ENCODE measurements around the gene RAI1.

The RAI1 gene

DNA sequence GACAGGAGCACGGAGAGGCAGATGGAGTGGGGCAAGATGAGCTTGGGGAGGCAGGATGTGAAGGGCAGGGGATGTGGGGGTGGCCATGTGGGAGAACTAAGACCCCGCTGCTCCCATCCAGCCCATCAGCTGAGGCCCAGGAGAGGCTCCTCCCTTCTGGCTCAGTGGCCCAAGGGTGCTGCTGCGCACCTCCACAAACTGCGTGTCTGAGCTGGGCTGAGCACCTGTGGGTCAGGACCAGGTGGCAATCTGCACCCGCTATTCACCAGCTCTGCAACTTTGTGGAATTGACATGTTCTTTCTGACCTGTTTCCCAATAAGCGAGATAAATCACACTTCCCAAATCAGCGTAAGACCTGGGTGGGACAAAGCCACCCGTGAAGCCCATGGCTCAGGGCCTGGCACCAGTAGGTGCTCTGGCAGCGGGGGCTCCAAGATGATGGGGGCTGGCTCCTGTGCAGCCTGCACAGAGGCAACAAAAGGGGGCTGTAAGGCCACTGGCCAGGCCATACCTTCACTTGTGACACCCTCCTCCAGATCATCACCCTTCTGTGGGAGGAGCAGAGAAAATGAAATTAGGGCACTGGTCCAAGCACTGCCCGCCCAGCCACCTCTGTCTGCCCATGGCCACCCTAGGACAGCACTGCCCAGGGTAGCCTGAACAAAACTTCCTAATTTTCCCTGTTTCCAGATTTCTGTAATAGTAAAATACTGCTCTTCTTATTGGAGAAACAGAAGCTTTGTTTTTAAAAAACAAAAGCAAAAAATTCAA, 167.2 kb downstream of the RAI1 start:
- H3K27me3 Mint-ChIP-seq (ENCODE audit: low read depth), result no peaks in the 10 kb centered on the region
- no peaks in the 10 kb centered on the region for H3K9me3 Mint-ChIP-seq
- no peak overlapping the region for H3K4me3 Mint-ChIP-seq
- H3K4me1 Mint-ChIP-seq, result peaks cover 26% of the 10 kb centered on the region
- no peaks in the 10 kb centered on the region for H3K36me3 Mint-ChIP-seq (ENCODE audit: low read depth)
- H3K27ac Mint-ChIP-seq, result no peak overlapping the region
- TF ChIP-seq, protein P1, sequence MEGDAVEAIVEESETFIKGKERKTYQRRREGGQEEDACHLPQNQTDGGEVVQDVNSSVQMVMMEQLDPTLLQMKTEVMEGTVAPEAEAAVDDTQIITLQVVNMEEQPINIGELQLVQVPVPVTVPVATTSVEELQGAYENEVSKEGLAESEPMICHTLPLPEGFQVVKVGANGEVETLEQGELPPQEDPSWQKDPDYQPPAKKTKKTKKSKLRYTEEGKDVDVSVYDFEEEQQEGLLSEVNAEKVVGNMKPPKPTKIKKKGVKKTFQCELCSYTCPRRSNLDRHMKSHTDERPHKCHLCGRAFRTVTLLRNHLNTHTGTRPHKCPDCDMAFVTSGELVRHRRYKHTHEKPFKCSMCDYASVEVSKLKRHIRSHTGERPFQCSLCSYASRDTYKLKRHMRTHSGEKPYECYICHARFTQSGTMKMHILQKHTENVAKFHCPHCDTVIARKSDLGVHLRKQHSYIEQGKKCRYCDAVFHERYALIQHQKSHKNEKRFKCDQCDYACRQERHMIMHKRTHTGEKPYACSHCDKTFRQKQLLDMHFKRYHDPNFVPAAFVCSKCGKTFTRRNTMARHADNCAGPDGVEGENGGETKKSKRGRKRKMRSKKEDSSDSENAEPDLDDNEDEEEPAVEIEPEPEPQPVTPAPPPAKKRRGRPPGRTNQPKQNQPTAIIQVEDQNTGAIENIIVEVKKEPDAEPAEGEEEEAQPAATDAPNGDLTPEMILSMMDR (IDR thresholded peaks at IDR 0.05; ENCODE audit: unreplicated experiment in 3 of 3), result no peak

GRCh38 chr17:17849147-17849820, 168.0 kb downstream of the RAI1 start:
- Mint-ChIP-seq H3K9me3 (no peaks in the 10 kb centered on the region), H3K27me3 (ENCODE audit: low read depth) (no peaks in the 10 kb centered on the region), H3K4me1 (peaks cover 26% of the 10 kb centered on the region), H3K4me3 (no peak overlapping the region), H3K27ac (no peak overlapping the region), H3K36me3 (ENCODE audit: low read depth) (no peaks in the 10 kb centered on the region)
- TF ChIP-seq, protein P1 (IDR thresholded peaks at IDR 0.05; ENCODE audit: unreplicated experiment in 3 of 3), result no peak

- H3K27ac Mint-ChIP-seq, result no peak overlapping the region
These were observed 168.7 kb downstream of the RAI1 start for GRCh38 chr17:17849845-17850373.

GRCh38 chr17:17851103-17852002, 170.1 kb downstream of the RAI1 start:
- H3K9me3 Mint-ChIP-seq, result no peaks in the 10 kb centered on the region
- peaks cover 44% of the 10 kb centered on the region for H3K4me1 Mint-ChIP-seq
- H3K27me3 Mint-ChIP-seq (ENCODE audit: low read depth), result no peaks in the 10 kb centered on the region
- no peaks in the 10 kb centered on the region for H3K36me3 Mint-ChIP-seq (ENCODE audit: low read depth)
- no peak overlapping the region for H3K4me3 Mint-ChIP-seq
- peak overlapping the region; percentile 32 to 84 (median 41) for H3K27ac Mint-ChIP-seq
- TF ChIP-seq, protein P1 (IDR thresholded peaks at IDR 0.05; ENCODE audit: unreplicated experiment in 3 of 3), result no peak

More at GRCh38 chr17:17849845-17850373, 168.7 kb downstream of the RAI1 start:
- no peak overlapping the region for H3K4me3 Mint-ChIP-seq
- H3K4me1 Mint-ChIP-seq, result peaks cover 31% of the 10 kb centered on the region
- TF ChIP-seq, protein P1 (IDR thresholded peaks at IDR 0.05; ENCODE audit: unreplicated experiment in 3 of 3), result peak in 1 of 3 experiments; percentile 28
- no peaks in the 10 kb centered on the region for H3K27me3 Mint-ChIP-seq (ENCODE audit: low read depth)
- no peaks in the 10 kb centered on the region for H3K36me3 Mint-ChIP-seq (ENCODE audit: low read depth)
- H3K9me3 Mint-ChIP-seq, result no peaks in the 10 kb centered on the region

DNA sequence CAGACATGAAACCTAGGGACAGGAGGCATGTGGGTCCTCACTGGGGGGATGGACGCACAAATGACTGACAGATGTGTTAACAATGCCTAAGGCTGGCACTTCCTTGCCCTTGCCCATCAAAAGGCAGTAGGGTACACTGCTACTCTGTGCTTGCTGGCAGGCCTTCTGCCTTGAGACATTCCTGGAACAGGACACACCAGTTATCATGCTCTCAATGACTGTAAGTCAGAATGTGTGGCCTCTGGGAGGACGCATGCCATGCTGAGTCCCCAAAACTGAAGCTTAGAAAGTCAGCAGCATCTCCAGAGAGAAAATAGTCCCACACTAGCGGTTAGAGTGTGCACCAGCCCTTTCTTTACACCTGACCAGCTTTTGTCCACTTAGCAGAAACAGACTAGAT, 171.7 kb downstream of the RAI1 start:
- TF ChIP-seq, protein P1 (IDR thresholded peaks at IDR 0.05; ENCODE audit: unreplicated experiment in 3 of 3), result no peak
- no peaks in the 10 kb centered on the region for H3K36me3 Mint-ChIP-seq (ENCODE audit: low read depth)
- H3K4me1 Mint-ChIP-seq, result peaks cover 54% of the 10 kb centered on the region
- H3K27ac Mint-ChIP-seq, result no peak overlapping the region
- H3K27me3 Mint-ChIP-seq (ENCODE audit: low read depth), result no peaks in the 10 kb centered on the region
- no peaks in the 10 kb centered on the region for H3K9me3 Mint-ChIP-seq
- no peak overlapping the region for H3K4me3 Mint-ChIP-seq

All from nephron (organoid).